Measurements from ENCODE around the gene NIPAL3. TPM values are rescaled to one million over a fixed set of nuclear protein-coding genes. Genes with fewer than 3 reads are reported as not detected.

Gene NIPAL3
- 23.9 and 26.3 TPM in 2 replicates for total RNA-seq

DNA sequence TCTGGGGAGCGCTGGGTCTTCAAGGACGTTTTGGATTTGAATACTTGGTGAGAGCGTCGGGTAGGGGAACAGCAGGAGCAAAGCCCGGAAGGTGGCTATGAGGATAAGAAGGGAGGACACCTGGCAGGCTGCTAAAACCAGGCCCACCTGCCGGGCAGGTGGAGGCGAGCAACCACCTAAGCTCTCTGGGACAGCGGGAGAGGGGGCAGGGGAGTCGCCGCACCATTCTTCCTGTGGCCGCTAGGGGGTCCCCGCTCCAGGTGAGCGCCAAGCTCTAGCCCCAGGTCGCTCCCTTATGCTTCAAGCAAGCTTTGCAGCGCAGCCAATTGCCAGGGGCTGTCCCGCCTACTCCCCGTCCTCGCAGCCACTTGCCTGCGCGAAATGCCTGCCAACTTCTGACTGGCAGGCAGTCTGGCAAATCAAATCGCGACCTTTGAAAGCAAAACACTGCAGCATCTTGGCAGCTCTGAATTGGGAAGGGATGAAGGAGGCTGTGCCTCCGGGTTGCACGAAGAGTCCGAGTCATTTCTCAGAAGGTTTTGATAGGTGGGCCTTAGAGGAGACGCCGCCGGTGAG lies at the start of gene NIPAL3:
Gene NIPAL3 (plus strand): TSS at position 469 of the 576 bp plus-strand sequence. CDS start 3,746 bp downstream, outside the sequence.
- DNase-seq (ENCODE audit: extremely low read depth, low read depth, low spot score) = peak; percentile 89

DNA sequence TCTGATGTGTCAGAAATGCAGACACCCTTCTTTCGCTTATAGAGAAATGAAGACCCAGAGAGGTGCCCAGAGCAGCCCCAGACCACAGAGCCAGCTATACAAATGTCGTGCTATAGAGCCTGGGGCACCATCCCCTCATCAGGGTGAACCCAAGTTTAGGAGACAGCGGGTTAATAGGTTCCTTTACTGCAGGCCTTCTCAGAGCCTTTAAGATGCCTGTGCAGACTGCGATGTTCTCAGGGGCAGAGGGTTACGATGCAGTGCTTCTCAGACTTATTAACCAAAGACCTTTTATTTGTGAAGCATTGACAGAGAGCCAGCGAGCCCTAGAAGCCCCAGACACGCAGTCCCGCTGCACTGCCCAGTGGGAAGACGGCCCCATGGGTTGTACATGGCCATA lies 48.9 kb upstream of the NIPAL3 start:
- DNase-seq (ENCODE audit: extremely low read depth, low read depth, low spot score) = no peak

DNA sequence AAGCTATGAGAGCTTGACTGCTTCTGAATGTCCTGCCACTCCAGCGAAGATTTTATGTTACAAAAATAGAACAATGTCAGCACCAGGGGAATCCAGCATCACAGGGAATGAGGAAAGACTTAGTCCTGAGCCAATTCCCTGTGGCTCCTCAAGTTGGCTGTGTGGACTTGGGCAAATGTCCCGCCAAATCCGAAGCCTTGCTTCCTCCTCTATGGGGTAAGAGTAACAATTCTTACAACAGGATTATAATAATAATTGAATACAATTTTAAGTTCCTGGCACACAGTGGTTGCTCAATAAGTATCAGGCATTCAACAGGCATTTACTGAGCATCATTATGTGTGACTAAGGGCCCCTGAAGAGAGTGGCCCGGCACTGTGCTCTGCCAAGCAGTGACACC lies 46.4 kb upstream of the NIPAL3 start:
- DNase-seq (ENCODE audit: extremely low read depth, low read depth, low spot score) = no peak

DNA sequence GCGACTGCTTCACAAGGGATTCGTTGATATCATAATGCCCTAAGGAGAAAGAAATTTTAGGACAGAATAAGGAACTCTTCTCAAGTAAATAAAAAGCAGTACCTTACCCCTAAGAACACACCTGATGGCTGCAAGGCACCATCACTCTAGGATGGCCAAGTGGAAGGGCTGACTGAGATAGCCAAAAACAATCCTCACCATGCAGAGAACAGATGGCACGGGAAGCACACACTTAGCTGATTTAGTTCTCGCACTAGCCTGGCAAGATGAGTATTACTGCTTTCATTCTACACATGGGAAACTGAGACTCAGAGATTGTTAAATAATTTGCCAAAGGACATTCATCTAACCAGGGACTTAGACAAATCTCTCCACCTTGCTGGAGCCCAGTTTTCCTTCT lies 45.8 kb upstream of the NIPAL3 start:
- DNase-seq (ENCODE audit: extremely low read depth, low read depth, low spot score) = no peak

DNA sequence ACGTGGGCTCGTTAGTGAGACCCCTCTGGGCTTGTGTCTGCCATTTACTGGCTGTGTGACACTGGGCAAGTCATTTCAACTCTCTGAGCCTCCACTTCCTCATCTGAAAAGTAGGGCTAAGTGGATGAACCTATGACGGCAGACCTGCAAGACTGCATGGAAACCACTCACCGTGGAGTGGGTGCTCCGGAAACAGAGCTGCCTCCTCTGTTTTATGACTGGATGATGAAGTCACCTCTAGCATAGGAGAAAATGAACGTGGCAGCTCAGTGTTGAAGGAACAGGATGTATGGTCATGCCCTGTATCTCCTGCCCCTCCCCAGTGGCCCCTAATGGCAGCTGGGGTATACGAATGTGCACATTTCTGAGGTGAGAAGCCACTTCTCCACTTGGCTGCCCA lies 42.6 kb upstream of the NIPAL3 start:
- DNase-seq (ENCODE audit: extremely low read depth, low read depth, low spot score) = no peak

- no peak for DNase-seq (ENCODE audit: extremely low read depth, low read depth, low spot score)
These were observed 41.9 kb upstream of the NIPAL3 start for GRCh38 chr1:24373710-24374109.

- no peak for DNase-seq (ENCODE audit: extremely low read depth, low read depth, low spot score)
These were observed 40.5 kb upstream of the NIPAL3 start for GRCh38 chr1:24374891-24375786.

DNA sequence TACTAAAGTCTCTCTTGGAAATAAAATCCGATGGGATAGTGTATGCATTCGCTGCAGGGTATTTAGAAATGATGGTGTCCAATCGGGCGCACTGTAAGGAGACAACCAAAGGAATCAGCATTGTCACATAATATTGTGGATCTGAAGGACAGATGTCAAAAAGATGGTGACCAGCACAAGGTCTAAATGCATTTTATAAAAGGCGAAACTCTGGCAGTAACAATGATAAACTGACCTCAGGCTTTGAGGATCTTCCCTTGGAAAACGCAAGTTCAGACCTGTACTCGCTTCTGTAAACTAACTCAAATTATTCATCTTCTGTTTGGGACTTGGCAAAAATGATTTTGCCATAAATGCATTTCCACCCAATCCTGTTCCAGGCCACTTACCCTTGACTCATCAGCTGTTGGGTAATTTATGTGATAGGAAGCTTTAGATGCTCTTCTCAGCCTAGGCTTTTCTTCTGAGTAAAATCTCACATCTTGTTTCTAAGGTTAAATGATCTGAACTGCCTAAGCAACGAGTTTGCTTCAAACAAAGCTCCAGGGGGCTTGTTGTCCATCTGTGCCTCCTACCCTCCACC lies 35.8 kb upstream of the NIPAL3 start:
- no peak for DNase-seq (ENCODE audit: extremely low read depth, low read depth, low spot score)

- DNase-seq (ENCODE audit: extremely low read depth, low read depth, low spot score) = no peak
These were observed 35.1 kb upstream of the NIPAL3 start for GRCh38 chr1:24380508-24380907.

GRCh38 chr1:24381256-24381655 lies 34.3 kb upstream of the NIPAL3 start:
- DNase-seq (ENCODE audit: extremely low read depth, low read depth, low spot score) = no peak

- DNase-seq (ENCODE audit: extremely low read depth, low read depth, low spot score) = no peak
These were observed 33.4 kb upstream of the NIPAL3 start for GRCh38 chr1:24382165-24382577.

DNA sequence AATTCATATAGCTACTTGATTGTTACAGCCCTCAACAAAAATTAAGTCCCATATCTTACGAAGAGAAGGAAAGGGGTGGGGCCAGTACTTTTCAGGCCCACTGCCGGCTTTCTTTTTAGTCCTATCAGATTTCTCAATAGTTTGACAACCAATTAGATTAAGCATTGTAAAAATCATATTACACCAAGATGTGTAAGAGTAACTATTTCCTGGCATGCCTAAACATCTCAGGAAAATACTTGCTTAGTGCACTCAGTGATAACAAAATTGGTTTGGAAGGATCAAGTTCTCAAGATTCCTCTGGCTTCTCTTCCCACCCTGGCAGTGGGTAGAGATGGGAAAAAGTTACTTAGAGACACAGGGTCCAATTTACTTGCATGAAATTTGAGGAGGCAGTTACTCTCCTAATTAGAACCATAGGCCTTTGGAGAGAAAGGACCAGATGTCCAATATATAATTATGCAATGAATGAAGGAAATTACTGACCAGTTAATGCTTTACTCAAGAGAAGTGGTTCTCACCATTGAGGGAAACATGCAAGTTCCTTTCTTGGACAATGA lies 32.1 kb upstream of the NIPAL3 start:
- DNase-seq (ENCODE audit: extremely low read depth, low read depth, low spot score) = no peak

DNA sequence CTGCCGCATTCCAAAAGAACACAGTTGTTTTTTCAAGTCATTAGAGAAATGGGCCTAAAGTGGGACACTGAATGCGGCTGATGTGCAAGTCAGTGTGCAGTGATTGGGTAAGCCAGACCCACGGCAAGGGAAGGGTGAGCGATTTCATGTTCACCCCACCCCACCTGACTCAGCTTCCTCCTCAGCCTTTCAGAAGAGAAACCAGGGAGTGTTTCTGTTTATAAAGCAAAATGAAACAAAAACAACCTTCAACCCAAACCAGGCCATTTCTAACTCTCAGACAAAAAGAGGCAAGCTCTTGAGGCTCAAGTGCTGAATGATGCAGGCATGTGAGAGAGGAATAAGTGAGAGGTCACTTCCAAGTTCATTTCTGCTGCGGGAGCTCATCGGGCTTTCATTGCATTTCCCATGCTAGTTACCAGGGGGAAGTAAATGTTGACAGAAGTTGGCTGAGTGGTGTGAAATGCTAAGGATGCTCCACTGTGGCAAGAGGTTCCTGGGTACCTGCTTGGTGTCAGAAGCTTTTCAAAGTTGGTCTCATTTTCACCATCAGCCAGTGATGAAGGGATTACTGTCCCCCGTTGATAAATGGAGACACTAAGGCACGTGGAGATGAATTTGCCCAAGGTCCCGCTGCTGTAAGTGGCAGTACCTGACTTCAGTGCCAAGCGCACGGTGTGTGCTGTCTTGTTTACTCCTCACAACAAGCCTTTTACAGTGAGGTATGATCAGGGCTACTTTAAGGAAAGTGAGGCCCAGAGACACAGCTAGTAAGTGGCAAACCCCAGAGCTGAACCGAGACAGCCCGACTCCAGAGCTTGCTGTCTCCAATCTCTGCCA lies 31.1 kb upstream of the NIPAL3 start:
- no peak for DNase-seq (ENCODE audit: extremely low read depth, low read depth, low spot score)

- DNase-seq (ENCODE audit: extremely low read depth, low read depth, low spot score) = no peak
These were observed 30.3 kb upstream of the NIPAL3 start for GRCh38 chr1:24385160-24385940.

- DNase-seq (ENCODE audit: extremely low read depth, low read depth, low spot score) = no peak
These were observed 29.4 kb upstream of the NIPAL3 start for GRCh38 chr1:24386241-24386640.

DNA sequence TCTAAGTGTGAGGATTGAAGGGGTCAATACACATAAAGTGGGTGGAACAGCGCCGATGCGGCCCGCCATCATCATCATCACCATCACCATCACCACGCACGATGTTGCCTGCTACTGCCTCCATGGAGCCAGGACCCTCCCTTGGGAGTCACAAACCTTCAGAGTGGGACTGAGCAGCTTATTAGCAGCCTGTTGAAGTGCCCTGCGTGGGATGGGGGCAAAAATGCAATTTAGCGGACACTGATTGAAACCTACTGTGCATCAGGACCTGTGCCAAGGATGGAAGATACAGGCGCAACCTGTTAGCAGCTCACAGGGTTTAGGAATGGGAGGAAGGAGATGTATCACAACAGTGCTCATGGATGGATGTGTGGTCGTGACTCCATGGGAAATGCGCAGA lies 28.7 kb upstream of the NIPAL3 start:
- DNase-seq (ENCODE audit: extremely low read depth, low read depth, low spot score) = no peak

DNA sequence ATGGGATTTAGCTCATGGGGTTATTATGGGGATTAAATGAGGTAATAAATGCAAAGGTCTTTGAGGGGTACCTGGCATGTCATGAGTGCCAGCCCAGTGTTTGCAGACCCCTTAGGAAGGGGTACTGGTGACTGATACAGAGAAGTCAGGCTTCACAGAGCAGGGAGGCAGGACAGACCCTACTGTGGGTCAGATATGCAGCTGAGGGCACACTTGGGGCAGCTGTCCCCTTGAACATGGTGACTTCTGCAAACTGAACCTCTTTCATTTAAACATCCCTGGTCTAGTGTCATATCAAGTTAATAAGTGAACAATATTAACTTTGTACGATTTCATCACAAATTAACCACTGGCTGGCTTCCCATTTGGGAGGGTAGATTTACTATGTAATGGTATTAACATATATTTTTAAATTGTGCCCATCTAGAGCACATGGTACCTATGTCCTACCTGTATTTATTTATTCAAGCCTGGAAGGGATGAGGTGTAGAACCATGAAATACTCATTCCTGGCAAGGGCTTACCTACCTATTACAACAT lies 27.9 kb upstream of the NIPAL3 start:
- DNase-seq (ENCODE audit: extremely low read depth, low read depth, low spot score) = no peak

DNA sequence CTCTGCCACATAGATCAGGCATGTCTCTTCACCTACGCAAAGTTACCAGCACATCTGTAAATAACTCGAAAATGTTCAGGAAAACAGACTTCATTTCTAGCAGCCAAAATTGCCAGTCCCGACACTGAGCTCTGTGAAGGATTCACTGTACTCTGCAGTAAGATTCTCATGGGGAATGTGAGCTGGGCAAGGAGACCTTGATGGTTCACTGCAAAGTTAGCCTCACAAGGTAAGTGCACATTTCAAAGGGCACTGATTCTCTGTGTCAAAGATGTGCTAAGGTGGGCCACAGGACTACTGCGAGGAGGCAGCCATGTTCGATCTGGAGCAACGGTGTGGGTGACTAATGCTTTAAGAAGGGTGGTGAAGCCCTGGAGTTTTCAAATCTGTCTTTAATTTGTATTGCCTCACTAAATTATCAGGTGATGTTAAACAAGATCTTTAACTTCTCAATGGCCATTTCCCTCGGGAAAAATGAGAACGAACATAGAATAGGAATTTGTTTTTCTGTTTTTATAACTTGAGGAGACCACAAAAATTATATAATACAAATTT lies 27.2 kb upstream of the NIPAL3 start:
- no peak for DNase-seq (ENCODE audit: extremely low read depth, low read depth, low spot score)

DNA sequence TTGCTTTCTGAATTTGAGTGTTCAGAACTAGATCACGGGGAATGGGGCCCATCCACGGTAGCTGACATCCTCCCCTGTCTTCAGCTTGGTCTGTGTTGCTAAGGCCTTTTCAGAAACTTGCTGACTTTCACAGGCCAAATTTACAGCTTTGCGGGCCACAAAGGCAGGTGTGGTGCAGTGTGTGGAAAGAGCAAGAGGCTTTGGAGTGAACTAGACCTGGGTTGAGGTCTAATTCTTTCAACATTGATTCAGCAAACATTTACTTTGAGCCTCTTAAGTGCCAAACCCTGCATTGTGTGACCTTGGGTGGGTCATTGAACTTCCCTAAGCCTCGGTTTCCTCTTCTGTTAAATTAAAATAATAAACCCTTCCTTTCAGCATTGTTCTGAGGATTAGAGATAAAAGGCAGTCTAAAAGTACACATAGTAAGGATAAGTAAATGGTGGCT lies 26.3 kb upstream of the NIPAL3 start:
- DNase-seq (ENCODE audit: extremely low read depth, low read depth, low spot score) = no peak

Data from glomerular endothelial cell (primary cell).